ENCODE measurements around the gene INTS1. TPM values are rescaled to one million over a fixed set of nuclear protein-coding genes. Genes with fewer than 3 reads are reported as not detected.
A peak's percentile ranks its signal among the peaks of the same experiment; 100 is the strongest.

The INTS1 gene
- polyA plus RNA-seq, 1 experiment = 21.8 TPM

DNA sequence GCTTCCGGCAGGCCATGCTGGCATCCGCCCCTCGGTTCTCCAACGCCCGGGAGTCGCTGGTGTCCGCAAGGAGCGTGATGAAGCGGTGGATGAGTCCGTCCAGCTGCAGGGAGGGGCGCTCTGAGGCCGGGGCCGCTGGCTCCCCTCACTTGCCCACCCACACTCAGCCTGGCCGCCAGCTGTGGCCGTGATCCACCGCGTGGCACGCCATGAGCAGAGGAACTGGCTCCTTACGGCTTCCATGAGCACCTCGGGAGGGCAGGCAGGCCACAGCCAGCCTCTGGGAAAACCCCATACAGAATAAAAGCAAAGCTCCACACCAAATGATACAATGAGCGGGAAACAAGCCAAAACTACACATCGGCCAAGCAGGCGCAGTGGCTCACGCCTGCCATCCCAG is 29.5 kb downstream of the INTS1 start:
- TF ChIP-seq, protein P1, sequence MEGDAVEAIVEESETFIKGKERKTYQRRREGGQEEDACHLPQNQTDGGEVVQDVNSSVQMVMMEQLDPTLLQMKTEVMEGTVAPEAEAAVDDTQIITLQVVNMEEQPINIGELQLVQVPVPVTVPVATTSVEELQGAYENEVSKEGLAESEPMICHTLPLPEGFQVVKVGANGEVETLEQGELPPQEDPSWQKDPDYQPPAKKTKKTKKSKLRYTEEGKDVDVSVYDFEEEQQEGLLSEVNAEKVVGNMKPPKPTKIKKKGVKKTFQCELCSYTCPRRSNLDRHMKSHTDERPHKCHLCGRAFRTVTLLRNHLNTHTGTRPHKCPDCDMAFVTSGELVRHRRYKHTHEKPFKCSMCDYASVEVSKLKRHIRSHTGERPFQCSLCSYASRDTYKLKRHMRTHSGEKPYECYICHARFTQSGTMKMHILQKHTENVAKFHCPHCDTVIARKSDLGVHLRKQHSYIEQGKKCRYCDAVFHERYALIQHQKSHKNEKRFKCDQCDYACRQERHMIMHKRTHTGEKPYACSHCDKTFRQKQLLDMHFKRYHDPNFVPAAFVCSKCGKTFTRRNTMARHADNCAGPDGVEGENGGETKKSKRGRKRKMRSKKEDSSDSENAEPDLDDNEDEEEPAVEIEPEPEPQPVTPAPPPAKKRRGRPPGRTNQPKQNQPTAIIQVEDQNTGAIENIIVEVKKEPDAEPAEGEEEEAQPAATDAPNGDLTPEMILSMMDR (IDR thresholded peaks at IDR 0.05; ENCODE audit: insufficient read depth, low read depth, low read length) = no peak
- CTCF ChIA-PET = interaction anchor here (0.7 to 5.2 kb wide), 23 partner anchors 9 to 281 kb away, joined by 3 to 36 read pairs (median 6); partner anchors contain the start of genes MICALL2 and TMEM184A
- peaks cover 35% of the 10 kb centered on the region for H3K36me3 ChIP-seq (ENCODE audit: control insufficient read depth, insufficient read depth, low read length)
- H3K4me3 ChIP-seq (ENCODE audit: low read depth, low read length) = no peak overlapping the region
- DNase-seq (ENCODE audit: low read depth) = no peak
- H3K27me3 ChIP-seq (ENCODE audit: control insufficient read depth, insufficient read depth, low read length) = no peaks in the 10 kb centered on the region
- POLR2A ChIA-PET = no interaction called here

DNA sequence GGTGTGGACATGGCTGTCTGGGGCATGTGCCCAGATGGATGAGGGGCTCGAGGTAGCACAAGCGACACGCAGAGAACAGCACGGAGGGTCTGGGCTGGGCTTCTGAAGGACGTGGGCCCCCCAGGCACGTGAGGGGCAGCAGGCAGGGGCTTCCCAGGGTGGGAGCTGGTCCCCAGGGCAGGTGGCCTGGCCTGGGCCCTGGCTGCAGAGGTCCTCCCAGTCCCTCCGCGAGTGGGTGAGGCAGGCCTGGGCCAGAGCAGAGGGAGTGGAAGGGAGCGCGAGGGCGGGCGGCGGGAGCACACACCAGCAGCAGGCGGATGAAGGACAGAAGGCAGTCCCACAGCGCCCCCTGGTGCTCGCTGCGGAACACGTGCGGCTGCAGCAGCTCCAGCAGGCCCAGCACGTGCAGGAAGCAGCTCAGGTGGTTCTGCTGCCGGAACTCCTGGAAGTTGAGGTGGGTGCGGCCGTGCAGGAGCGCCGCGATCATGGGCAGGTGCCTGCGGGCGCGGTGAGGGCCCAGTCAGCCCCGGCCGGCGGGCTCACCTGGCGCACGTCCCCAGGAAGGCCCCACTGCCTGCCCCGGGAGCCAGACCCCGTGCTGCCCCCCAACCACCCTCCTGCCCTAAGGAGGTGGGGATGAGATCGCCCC is 30.2 kb downstream of the INTS1 start:
- Histone ChIP-seq H3K4me3 (ENCODE audit: low read depth, low read length) (no peak overlapping the region), H3K27me3 (ENCODE audit: control insufficient read depth, insufficient read depth, low read length) (no peaks in the 10 kb centered on the region), H3K36me3 (ENCODE audit: control insufficient read depth, insufficient read depth, low read length) (peaks cover 31% of the 10 kb centered on the region)
- CTCF ChIA-PET = interaction anchor here (0.7 to 5.2 kb wide), 24 partner anchors 10 to 280 kb away, joined by 3 to 36 read pairs (median 5); partner anchors contain the start of genes MICALL2 and TMEM184A
- TF ChIP-seq, protein P1 (IDR thresholded peaks at IDR 0.05; ENCODE audit: insufficient read depth, low read depth, low read length) = peak; percentile 93
- no peak for DNase-seq (ENCODE audit: low read depth)
- POLR2A ChIA-PET = no interaction called here

DNA sequence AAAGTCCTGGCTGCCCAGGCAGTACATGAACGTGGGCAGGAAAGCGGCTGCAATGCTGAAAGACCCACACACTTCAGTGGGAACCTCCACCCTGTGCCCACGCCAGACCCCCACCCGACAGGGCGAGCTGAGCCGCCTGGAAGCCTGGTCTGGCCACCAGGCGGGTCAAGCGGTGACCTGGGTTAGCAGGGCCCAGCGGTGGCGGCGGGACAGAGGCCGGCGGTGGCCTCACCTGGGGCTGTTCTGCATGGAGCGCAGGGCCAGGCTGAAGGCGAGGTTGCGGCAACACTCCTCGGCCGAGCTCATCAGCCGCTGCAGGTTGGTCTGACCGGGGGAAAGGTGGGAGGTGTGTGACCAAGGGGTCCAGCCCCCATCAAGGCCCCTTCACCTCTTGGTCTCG is 33.3 kb downstream of the INTS1 start:
- ChIA-PET POLR2A (no interaction called here), CTCF (interaction anchor here (1.6 kb wide), 1 partner anchor 277 kb away, joined by 4 read pairs; no protein-coding TSS in a partner anchor)
- no peak for DNase-seq (ENCODE audit: low read depth)
- TF ChIP-seq, protein P1 (IDR thresholded peaks at IDR 0.05; ENCODE audit: insufficient read depth, low read depth, low read length) = no peak
- Histone ChIP-seq H3K27me3 (ENCODE audit: control insufficient read depth, insufficient read depth, low read length) (no peaks in the 10 kb centered on the region), H3K4me3 (ENCODE audit: low read depth, low read length) (no peak overlapping the region), H3K36me3 (ENCODE audit: control insufficient read depth, insufficient read depth, low read length) (peaks cover 24% of the 10 kb centered on the region)

DNA sequence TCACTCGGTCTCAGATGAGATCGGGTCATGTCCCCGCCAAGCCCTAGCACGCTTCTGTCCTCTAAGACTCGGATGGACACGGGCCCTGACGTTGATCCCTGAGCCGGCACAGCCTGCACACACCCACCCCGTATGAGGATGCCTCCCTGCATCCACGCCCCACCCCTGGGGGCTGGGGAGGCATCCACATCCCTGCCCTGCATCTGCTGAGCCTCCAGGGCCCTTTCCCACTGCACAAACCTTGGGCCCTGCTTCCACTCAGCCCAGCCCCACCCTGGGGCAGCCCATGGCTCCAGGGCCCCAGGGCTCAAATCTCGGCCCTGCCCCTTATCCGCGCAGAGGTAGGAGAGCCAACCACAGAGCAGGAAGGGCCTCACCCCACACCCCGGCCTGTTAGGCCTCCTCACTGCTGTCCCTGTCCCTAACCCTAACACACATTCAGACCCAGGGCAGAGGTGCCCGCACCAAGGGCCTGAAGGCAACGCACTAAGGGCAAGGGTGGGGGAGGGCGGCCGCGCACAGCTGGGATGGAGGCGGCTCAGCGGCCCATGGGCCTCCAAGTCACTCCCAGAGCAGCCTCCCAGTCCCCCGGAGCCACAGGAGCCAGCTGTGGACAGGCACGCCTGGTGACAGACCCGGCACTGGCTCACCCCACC is 35.4 kb downstream of the INTS1 start:
- TF ChIP-seq, protein P1 (IDR thresholded peaks at IDR 0.05; ENCODE audit: insufficient read depth, low read depth, low read length) = no peak
- Histone ChIP-seq H3K4me3 (ENCODE audit: low read depth, low read length) (no peak overlapping the region), H3K36me3 (ENCODE audit: control insufficient read depth, insufficient read depth, low read length) (peaks cover 16% of the 10 kb centered on the region), H3K27me3 (ENCODE audit: control insufficient read depth, insufficient read depth, low read length) (no peaks in the 10 kb centered on the region)
- ChIA-PET CTCF (interaction anchor here (1.0 kb wide), 1 partner anchor 292 kb away, joined by 6 read pairs; no protein-coding TSS in a partner anchor), POLR2A (no interaction called here)
- DNase-seq (ENCODE audit: low read depth) = no peak

DNA sequence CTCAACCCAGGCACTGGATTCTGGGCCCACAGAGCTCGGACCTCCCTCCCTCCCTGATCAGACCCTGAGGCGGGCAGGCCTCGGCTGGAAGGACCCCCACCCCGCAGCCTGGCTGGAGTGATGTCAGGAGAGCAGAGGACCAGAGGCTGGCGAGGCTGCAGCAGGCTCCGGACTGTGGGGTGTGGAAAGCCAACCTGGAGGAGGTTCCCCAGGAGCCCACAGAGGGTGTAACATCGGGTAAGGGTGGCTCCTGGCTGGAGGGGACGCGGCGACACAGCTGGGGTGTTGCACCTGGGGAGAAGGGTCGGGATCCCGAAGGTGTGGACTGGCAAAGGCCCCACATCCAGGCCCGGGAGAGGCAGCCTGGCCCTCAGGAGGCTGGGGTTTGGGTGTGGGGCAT is 36.0 kb downstream of the INTS1 start:
- peaks cover 11% of the 10 kb centered on the region for H3K36me3 ChIP-seq (ENCODE audit: control insufficient read depth, insufficient read depth, low read length)
- TF ChIP-seq, protein P1 (IDR thresholded peaks at IDR 0.05; ENCODE audit: insufficient read depth, low read depth, low read length) = no peak
- no peak overlapping the region for H3K4me3 ChIP-seq (ENCODE audit: low read depth, low read length)
- POLR2A ChIA-PET = no interaction called here
- CTCF ChIA-PET = no interaction called here
- no peaks in the 10 kb centered on the region for H3K27me3 ChIP-seq (ENCODE audit: control insufficient read depth, insufficient read depth, low read length)
- DNase-seq (ENCODE audit: low read depth) = no peak
